ENCODE measurements around the gene CNTROB.
A peak's percentile ranks its signal among the peaks of the same experiment; 100 is the strongest.

The CNTROB gene

GRCh38 chr17:7931709-7932482 is at the start of gene CNTROB, which contains the start of gene TRAPPC1:
CNTROB (plus strand) TSS chr17:7932206; CDS start chr17:7933080, 874 bp downstream.
TRAPPC1 (minus strand) TSS chr17:7931946; CDS start chr17:7931829, 117 bp downstream.
- H3K36me3 ChIP-seq (ENCODE audit: control insufficient read depth in 1 of 2, insufficient read depth in 2 of 2, low read length in 2 of 2): peaks cover 10 to 19% of the 10 kb centered on the region in 2 donors
- H3K27me3 ChIP-seq (ENCODE audit: low read depth, low read length): no peaks in the 10 kb centered on the region
- H3K27ac ChIP-seq (ENCODE audit: low read length): peak within 1 kb of the TSS; percentile 93
- peaks cover 9 to 32% of the 10 kb centered on the region in 2 donors for H3K4me1 ChIP-seq (ENCODE audit: control insufficient read depth in 1 of 2, insufficient read depth in 2 of 2, low read length in 2 of 2)
- H3K9me3 ChIP-seq (ENCODE audit: control insufficient read depth in 1 of 2, low read length in 2 of 2): no peaks in the 10 kb centered on the region
- H3K4me3 ChIP-seq (ENCODE audit: low read depth in 1 of 2, low read length in 2 of 2): peak within 1 kb of the TSS; percentile 68 to 97

DNA sequence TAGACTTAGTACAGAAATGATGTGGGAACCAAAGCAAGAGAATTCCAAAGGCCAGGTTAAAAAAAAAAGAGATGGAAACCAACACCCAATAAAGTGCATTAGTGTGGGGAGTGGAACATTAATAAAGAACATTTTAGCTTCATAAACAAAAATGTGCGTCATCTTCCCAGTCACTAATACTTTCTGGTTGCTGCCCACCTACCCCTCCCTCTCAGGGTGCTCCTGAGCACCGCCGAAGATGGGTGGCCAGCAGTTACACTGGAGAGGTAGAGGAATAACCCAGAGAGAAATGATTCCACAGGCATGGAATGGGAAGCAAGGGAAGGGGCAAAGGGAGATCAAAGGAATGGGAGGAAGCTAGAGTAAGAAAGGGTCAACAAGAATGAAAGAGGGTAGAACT is 49.4 kb upstream of the CNTROB start:
- Histone ChIP-seq H3K9me3 (ENCODE audit: control insufficient read depth in 1 of 2, low read length in 2 of 2) (no peaks in the 10 kb centered on the region), H3K4me3 (ENCODE audit: low read depth in 1 of 2, low read length in 2 of 2) (no peak overlapping the region), H3K27ac (ENCODE audit: low read length) (peak overlapping the region; percentile 54), H3K36me3 (ENCODE audit: control insufficient read depth in 1 of 2, insufficient read depth in 2 of 2, low read length in 2 of 2) (peaks cover 7 to 9% of the 10 kb centered on the region in 2 donors), H3K4me1 (ENCODE audit: control insufficient read depth in 1 of 2, insufficient read depth in 2 of 2, low read length in 2 of 2) (peaks cover 28 to 44% of the 10 kb centered on the region in 2 donors), H3K27me3 (ENCODE audit: low read depth, low read length) (no peaks in the 10 kb centered on the region)

GRCh38 chr17:7883781-7884386 is 48.1 kb upstream of the CNTROB start:
- Histone ChIP-seq H3K27ac (ENCODE audit: low read length) (peak overlapping the region; percentile 54), H3K4me1 (ENCODE audit: control insufficient read depth in 1 of 2, insufficient read depth in 2 of 2, low read length in 2 of 2) (peaks cover 37 to 56% of the 10 kb centered on the region in 2 donors), H3K4me3 (ENCODE audit: low read depth in 1 of 2, low read length in 2 of 2) (peak overlapping the region in 1 of 2 donors; percentile 18), H3K27me3 (ENCODE audit: low read depth, low read length) (no peaks in the 10 kb centered on the region), H3K36me3 (ENCODE audit: control insufficient read depth in 1 of 2, insufficient read depth in 2 of 2, low read length in 2 of 2) (peaks cover 6 to 9% of the 10 kb centered on the region in 2 donors), H3K9me3 (ENCODE audit: control insufficient read depth in 1 of 2, low read length in 2 of 2) (no peaks in the 10 kb centered on the region)

- Histone ChIP-seq H3K4me3 (ENCODE audit: low read depth in 1 of 2, low read length in 2 of 2) (peak overlapping the region in 1 of 2 donors; percentile 90), H3K9me3 (ENCODE audit: control insufficient read depth in 1 of 2, low read length in 2 of 2) (no peaks in the 10 kb centered on the region), H3K36me3 (ENCODE audit: control insufficient read depth in 1 of 2, insufficient read depth in 2 of 2, low read length in 2 of 2) (peaks cover 6% of the 10 kb centered on the region in 2 donors), H3K27ac (ENCODE audit: low read length) (no peak overlapping the region), H3K4me1 (ENCODE audit: control insufficient read depth in 1 of 2, insufficient read depth in 2 of 2, low read length in 2 of 2) (peaks cover 45 to 65% of the 10 kb centered on the region in 2 donors), H3K27me3 (ENCODE audit: low read depth, low read length) (no peaks in the 10 kb centered on the region)
These were observed 47.2 kb upstream of the CNTROB start for GRCh38 chr17:7884581-7885366.

DNA sequence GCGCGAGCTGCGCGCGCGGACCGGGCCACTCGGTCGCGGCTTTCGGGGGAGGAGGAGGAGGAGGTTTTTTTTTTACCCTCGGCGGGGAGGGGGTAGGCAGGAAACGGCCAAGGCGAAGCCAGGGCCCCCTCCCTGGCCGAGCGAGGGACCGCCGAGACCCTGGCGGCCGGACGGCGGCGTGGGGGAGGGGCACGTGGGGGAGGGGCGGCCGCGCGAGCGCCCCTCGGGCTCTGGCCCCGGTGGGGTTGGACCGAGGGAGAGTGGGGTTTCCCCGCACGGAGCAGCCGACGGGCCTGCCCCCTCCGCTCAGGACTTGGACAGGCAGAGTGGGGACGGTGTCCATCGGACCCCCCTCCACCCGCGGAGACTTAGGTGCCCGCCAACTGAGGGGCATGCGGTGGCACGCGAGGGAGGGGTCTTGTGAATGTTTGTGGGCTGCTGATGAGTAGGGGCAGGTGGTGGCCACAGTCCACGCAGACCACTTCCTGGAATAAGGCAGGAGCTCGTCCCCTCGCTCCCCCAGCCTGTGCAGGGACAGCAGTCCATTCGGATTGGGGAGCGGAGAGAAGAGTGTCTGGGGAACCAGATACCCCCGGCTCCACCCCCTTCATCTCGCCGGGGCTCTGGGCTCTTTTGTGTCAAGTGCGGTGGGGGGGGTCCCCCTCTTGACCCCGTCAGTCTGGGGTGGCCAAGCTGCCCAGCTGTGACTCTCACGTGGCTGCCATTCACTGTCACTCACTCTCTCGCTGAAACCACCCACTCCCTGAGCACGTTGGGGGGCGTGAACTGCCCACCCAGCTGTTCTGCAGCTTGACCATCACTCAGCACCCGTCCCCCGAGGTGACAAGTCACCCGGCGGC is 46.4 kb upstream of the CNTROB start:
- peak overlapping the region; percentile 94 for H3K27ac ChIP-seq (ENCODE audit: low read length)
- H3K4me1 ChIP-seq (ENCODE audit: control insufficient read depth in 1 of 2, insufficient read depth in 2 of 2, low read length in 2 of 2): peaks cover 46 to 71% of the 10 kb centered on the region in 2 donors
- H3K36me3 ChIP-seq (ENCODE audit: control insufficient read depth in 1 of 2, insufficient read depth in 2 of 2, low read length in 2 of 2): peaks cover 2 to 4% of the 10 kb centered on the region in 2 donors
- peak overlapping the region; percentile 75 to 90 for H3K4me3 ChIP-seq (ENCODE audit: low read depth in 1 of 2, low read length in 2 of 2)
- H3K27me3 ChIP-seq (ENCODE audit: low read depth, low read length): no peaks in the 10 kb centered on the region
- no peaks in the 10 kb centered on the region for H3K9me3 ChIP-seq (ENCODE audit: control insufficient read depth in 1 of 2, low read length in 2 of 2)

DNA sequence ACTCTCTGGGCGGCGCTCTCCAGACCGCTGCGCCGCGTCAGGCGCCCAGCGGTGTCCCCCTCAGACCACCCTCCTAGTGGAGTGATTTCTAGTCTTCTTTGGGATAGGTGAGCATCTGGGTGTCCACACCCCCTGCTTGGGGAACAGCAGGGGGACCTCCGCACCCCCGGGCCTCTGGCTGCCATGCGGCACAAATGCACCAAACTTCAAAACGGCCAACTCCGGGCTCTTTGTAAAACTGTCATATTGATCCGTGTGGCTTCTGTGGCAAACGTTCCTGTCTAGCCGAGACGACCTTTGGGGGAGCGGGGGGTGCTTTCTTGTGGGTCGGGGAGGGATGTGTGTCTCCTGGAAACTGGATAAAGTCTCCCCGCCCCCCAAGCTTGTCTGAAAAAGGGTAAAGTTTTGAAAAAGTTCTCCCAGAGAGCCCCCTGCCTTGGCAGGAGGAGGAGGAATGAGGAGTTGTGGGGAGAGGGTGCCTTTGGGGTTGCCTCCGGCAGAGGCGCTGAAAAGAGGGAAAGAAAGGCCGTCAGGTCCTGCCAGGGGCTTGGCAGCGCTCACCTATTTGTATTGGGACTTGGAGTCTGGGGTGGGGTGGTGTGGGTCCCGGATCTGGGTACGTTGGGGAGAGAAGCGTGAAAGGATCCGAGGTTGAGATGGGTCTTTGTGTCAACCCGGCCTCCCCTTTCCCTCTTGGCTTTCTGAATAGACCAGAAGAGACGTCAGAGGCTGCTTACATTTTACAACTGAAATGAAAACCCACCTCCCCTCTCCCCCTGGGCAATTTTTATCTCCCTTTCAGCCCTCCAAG is 45.6 kb upstream of the CNTROB start:
- peak overlapping the region; percentile 94 for H3K27ac ChIP-seq (ENCODE audit: low read length)
- no peaks in the 10 kb centered on the region for H3K9me3 ChIP-seq (ENCODE audit: control insufficient read depth in 1 of 2, low read length in 2 of 2)
- peak overlapping the region; percentile 75 to 90 for H3K4me3 ChIP-seq (ENCODE audit: low read depth in 1 of 2, low read length in 2 of 2)
- no peaks in the 10 kb centered on the region for H3K27me3 ChIP-seq (ENCODE audit: low read depth, low read length)
- peaks cover 0 to 8% of the 10 kb centered on the region in 2 donors for H3K36me3 ChIP-seq (ENCODE audit: control insufficient read depth in 1 of 2, insufficient read depth in 2 of 2, low read length in 2 of 2)
- H3K4me1 ChIP-seq (ENCODE audit: control insufficient read depth in 1 of 2, insufficient read depth in 2 of 2, low read length in 2 of 2): peaks cover 43 to 69% of the 10 kb centered on the region in 2 donors

- Histone ChIP-seq H3K27me3 (ENCODE audit: low read depth, low read length) (no peaks in the 10 kb centered on the region), H3K4me3 (ENCODE audit: low read depth in 1 of 2, low read length in 2 of 2) (peak overlapping the region; percentile 75 to 90), H3K27ac (ENCODE audit: low read length) (peak overlapping the region; percentile 94), H3K36me3 (ENCODE audit: control insufficient read depth in 1 of 2, insufficient read depth in 2 of 2, low read length in 2 of 2) (peaks cover 5 to 12% of the 10 kb centered on the region in 2 donors), H3K9me3 (ENCODE audit: control insufficient read depth in 1 of 2, low read length in 2 of 2) (no peaks in the 10 kb centered on the region), H3K4me1 (ENCODE audit: control insufficient read depth in 1 of 2, insufficient read depth in 2 of 2, low read length in 2 of 2) (peaks cover 37 to 62% of the 10 kb centered on the region in 2 donors)
These were observed 44.9 kb upstream of the CNTROB start for GRCh38 chr17:7887038-7887481.

DNA sequence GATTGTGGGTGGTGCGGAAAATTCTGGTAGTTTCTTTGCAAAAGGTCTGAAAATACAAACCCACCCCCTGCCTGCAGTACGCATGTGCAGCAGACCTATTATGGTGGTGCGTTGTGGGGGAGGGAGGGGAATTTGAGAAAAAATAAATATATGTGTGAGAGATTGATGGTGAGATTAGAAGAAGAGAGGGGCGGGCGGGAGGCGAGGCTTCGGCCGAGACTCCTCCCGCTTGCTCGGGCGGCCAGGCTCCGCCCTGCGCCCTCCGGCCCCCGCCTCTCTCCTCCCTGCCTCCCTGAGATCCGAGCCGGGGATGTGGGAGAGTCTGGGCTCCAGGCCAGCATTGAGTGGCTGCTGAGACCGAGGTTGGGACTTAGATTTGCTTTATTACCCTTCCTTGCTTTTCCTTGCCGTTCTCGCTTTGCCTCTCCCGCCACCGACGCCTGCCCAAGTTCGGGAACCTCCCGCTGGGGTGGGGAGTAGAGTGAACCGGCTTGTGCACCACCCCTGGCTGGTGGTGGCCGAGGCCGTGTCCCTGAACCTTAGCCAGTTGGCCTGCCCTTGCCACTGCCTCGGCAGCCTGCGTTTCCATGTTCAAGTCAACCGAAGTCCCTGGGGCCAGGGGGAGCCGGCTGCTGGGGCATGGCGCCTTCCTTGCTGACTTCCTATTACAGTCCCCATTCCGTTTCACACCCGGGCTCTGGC is 44.4 kb upstream of the CNTROB start:
- peaks cover 34 to 57% of the 10 kb centered on the region in 2 donors for H3K4me1 ChIP-seq (ENCODE audit: control insufficient read depth in 1 of 2, insufficient read depth in 2 of 2, low read length in 2 of 2)
- peak overlapping the region; percentile 75 to 90 for H3K4me3 ChIP-seq (ENCODE audit: low read depth in 1 of 2, low read length in 2 of 2)
- H3K36me3 ChIP-seq (ENCODE audit: control insufficient read depth in 1 of 2, insufficient read depth in 2 of 2, low read length in 2 of 2): peaks cover 6 to 14% of the 10 kb centered on the region in 2 donors
- H3K27ac ChIP-seq (ENCODE audit: low read length): peak overlapping the region; percentile 94
- H3K27me3 ChIP-seq (ENCODE audit: low read depth, low read length): no peaks in the 10 kb centered on the region
- H3K9me3 ChIP-seq (ENCODE audit: control insufficient read depth in 1 of 2, low read length in 2 of 2): no peaks in the 10 kb centered on the region

DNA sequence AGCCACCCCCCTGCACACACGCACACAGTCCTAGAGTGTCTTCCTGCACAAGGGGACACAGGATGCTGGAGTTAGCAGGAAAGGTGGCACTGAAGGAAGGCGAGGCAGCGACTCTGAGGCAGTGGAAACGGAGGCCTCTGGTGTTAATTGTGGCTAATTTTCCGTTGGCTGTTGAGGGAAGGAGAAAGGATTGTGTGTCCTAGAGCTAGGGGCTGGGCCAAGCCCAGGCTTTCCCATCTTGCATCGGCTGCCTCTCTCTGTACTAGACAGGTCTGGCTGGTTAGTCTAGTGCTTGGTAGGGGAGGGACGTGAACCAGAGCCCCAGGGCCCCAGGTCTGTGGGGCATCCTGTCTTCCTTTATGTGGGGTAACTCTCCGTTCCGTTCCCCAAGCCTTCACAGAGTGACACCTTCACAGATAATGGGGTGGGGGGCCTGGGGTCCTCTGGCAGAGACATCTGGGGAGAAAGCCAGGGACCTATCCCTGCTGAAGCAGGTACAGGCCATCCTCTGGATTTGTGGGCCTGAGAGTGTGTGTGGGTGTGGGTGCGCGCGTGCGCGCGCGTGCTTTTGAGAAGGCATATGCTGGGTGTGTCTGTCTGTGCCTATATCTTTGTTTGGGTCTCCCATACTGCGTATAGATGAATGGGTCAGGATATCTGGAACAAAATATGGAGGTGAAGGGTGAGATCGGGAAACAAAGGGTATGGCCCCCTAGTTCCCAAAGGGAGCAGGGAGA is 43.7 kb upstream of the CNTROB start, which contains the start of gene CHD3:
Gene CHD3, plus strand, starts transcription at position 606 of the 737 bp plus-strand sequence. CDS start 212 bp downstream, outside the sequence.
- Histone ChIP-seq H3K4me1 (ENCODE audit: control insufficient read depth in 1 of 2, insufficient read depth in 2 of 2, low read length in 2 of 2) (peaks cover 28 to 51% of the 10 kb centered on the region in 2 donors), H3K27me3 (ENCODE audit: low read depth, low read length) (no peaks in the 10 kb centered on the region)

More for the DNA sequence above, 43.7 kb upstream of the CNTROB start, which contains the start of gene CHD3:
- Histone ChIP-seq H3K9me3 (ENCODE audit: control insufficient read depth in 1 of 2, low read length in 2 of 2) (no peaks in the 10 kb centered on the region), H3K4me3 (ENCODE audit: low read depth in 1 of 2, low read length in 2 of 2) (peak within 1 kb of the TSS; percentile 75 to 90), H3K27ac (ENCODE audit: low read length) (peak within 1 kb of the TSS; percentile 94), H3K36me3 (ENCODE audit: control insufficient read depth in 1 of 2, insufficient read depth in 2 of 2, low read length in 2 of 2) (peaks cover 7 to 17% of the 10 kb centered on the region in 2 donors)

All from muscle layer of duodenum (tissue), 2 donors.